Stimulated activated naive CD8-positive, alpha-beta T cell treated with anti-CD3 and anti-CD28 coated beads, Interleukin-15, Interleukin-2, amounts not matched to agents 100 U/mL and 50 U/mL, for 24 hours (primary cell): ENCODE measurements around the gene INAFM1.

Source experiments
- ATAC-seq: fragments of 150-1000 bp; cut with Tn5 transposase; one replicate; pipeline ENCODE4 v1.10.0; 2021
- DNase-seq: peaks from one replicate; pipeline ENCODE4 v3.0.0; 2021

The INAFM1 gene

GRCh38 chr19:47310323-47310722 lies 35.6 kb downstream of the INAFM1 start:
- ATAC-seq: no peak
- no peak for DNase-seq

DNA sequence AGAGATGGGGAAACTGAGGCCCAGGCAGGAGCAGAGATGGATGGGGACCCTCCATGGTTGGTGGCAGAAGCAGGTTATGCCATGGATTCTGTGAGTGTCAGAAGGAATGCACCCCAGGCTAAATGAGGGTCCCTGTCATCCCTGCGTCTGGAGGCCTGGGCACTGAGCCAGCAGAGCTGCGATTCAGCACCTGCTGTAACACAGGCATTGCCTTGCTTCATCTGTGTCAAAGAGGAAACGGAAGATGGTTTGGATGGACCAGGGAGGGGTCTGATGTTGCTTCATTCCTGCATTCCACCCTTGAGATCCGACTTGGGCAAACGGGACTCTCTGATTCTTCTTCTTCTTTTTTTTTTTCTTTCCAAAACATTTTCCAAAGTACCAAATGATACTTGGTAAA lies 36.1 kb downstream of the INAFM1 start:
- DNase-seq (no peak), ATAC-seq (no peak)

DNA sequence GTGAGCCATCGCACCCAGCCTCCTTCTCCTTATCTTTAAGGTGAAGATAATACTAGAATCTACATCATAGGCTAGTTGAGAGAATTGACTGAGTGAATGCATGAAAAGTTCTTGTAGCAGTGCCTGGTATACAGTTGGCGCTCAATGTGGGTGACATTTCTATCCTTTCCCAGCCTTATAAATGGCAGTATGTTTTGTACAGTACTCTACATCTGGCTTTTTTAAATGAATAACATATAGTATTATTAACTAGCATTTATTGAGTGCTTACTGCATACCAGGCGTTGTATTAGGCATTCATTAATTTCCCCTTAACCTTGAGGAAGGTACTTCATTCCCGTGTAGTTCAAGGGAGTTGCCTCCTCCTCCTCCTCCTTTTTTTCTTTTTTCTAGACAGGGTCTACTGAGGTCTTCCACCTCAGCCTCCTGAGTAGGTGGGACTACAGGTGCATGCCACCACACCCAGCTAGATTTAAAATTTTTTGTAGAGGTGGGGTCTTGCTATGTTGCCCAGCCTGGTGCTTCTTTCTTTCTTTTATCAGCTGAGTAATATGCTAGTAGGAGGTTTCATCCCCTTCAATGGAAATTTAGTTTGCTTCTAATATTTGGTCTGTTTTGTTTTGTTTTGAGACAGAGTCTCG lies 37.8 kb downstream of the INAFM1 start:
- ATAC-seq: no peak
- DNase-seq: no peak

DNA sequence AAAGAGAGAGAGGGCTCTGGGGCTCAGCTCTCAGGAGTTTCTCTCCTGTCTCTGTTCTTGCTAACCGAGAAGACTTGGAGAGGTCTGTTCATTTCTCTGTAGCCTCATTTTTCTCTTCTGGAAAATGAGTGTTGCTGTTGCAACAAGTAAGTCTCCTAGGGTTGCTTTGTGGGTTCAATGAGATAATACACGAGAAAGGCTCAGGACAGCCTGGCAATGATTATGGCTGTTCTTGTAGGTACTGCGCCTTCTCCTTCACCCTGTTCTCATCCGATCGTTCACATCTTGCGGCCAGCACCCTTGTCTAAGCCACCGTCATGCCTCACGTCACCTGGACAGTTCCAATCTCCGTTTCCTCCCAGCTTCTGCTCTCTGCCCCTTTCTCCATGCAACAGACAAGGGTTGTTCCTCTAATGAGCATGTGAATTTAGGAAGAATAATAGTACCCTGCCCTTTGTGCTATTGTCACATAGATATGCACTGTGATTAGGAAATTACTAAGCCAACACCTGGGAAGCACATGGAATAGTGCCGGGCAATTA lies 39.1 kb downstream of the INAFM1 start:
- DNase-seq (no peak), ATAC-seq (no peak)

DNA sequence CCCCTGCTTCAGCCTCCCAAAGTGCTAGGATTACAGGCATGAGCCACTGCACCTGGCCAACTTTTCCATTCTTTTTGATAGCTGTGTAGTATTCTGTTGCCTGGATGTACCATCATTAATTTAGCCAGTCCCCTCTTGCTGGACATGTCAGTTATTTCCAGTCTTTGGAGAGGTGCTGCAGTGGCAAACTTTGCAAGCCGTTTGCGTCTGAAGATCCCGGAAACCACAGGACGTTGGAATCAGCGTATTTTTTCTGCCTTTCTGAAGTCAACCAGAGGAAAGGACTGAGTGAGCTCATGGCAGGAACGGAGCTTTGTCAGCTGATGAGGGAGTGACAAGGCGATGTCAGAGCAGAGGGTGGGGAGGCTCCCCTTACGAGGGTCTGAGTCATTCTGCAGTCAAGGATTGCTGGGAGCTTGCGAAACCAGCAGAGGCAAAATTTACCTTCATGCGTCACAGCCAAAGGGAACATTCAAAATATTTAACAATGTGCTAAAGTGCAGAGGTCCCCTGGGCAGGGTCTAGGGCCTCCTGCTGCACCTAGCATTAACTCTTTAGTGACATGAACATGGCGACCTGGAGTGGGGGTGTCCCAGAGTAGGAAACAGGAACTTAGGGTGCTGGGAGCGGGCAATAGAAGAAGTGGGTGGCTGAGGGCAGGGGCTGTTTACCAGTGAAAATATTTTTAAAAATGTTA lies 40.6 kb downstream of the INAFM1 start:
- peak; percentile 30 for DNase-seq
- peak; percentile 86 for ATAC-seq

- DNase-seq: no peak
- ATAC-seq: no peak
These were observed 41.8 kb downstream of the INAFM1 start for GRCh38 chr19:47316513-47316912.

GRCh38 chr19:47319923-47320871 lies 45.5 kb downstream of the INAFM1 start:
- no peak for ATAC-seq
- DNase-seq: no peak

DNA sequence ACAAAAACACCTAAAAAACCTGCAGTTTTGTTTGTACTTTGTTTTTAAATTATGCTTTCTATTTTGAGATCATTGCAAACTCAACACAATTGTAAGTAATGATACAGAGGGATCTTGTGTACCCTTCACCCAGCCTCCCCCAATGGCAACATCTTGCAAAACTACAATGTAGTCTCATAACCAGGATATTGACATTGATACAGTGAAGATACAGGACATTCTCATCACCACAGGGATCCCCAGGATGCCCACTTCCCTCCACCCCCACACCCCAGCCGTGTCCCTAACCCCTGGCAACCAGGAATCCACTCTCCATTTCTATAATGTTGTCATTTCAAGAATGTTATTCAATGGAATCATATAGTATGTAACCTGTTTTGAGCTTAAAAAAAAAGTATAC lies 46.9 kb downstream of the INAFM1 start:
- ATAC-seq (no peak), DNase-seq (no peak)

DNA sequence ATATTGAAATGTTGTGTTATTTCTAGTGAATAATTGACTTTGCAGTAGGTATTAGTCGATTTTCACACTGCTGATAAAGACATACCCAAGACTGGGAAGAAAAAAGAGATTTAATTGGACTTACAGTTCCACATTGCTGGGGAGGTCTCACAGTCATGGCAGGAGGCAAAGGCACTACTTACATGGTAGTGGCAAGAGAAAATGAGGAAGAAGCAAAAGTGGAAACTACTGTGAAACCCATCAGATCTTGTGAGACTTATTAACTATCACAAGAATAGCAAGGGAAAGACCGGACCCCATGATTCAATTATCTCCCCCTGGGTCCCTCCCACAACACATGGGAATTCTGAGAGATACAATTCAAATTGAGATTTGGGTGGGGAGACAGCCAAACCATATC lies 47.4 kb downstream of the INAFM1 start:
- ATAC-seq (no peak), DNase-seq (no peak)

- DNase-seq (no peak), ATAC-seq (no peak)
These were observed 48.7 kb downstream of the INAFM1 start for GRCh38 chr19:47323409-47323808.

- no peak for DNase-seq
- no peak for ATAC-seq
These were observed 49.2 kb downstream of the INAFM1 start for GRCh38 chr19:47323872-47324271.

GRCh38 chr19:47324502-47324901 lies 49.8 kb downstream of the INAFM1 start:
- no peak for ATAC-seq
- DNase-seq: no peak
